GM19468 (cell line): ENCODE results near the gene BYSL.
"Not testable (repeated sequence)": the region's sequence is repeated elsewhere in the genome, so short reads cannot be mapped to it uniquely, and the experiment has no call there.

Source experiments
- ATAC-seq: cut with Tn5 transposase; IDR thresholded peaks from one replicate; pipeline ENCODE4 v1.9.1; 2021; ENCODE audit warnings: mild to moderate bottlenecking, moderate library complexity, moderate number of reproducible peaks; ENCODE audit not compliant: unreplicated experiment; ENCODE audit errors: extremely low read depth

BYSL gene

GRCh38 chr6:41941280-41942066, 20.2 kb downstream of the BYSL start, which contains the start of gene CCND3:
CCND3 (minus strand) TSS chr6:41941808; CDS start chr6:41941649, 159 bp downstream.
- peak; percentile 95 for ATAC-seq

GRCh38 chr6:41942067-41942851, 21.0 kb downstream of the BYSL start:
- ATAC-seq, result no peak

- ATAC-seq, result not testable (repeated sequence)
Measured at GRCh38 chr6:41942882-41943281, 21.6 kb downstream of the BYSL start.

GRCh38 chr6:41943456-41943855, 22.2 kb downstream of the BYSL start:
- ATAC-seq, result no peak

GRCh38 chr6:41947581-41948220, 26.4 kb downstream of the BYSL start:
- ATAC-seq, result no peak

- no peak for ATAC-seq
Measured at GRCh38 chr6:41954668-41955067, 33.4 kb downstream of the BYSL start.

GRCh38 chr6:41955412-41955811, 34.1 kb downstream of the BYSL start:
- no peak for ATAC-seq

GRCh38 chr6:41957117-41957516, 35.8 kb downstream of the BYSL start:
- ATAC-seq, result no peak

- no peak for ATAC-seq
Measured at GRCh38 chr6:41958022-41958856, 36.9 kb downstream of the BYSL start.

- ATAC-seq, result no peak
Measured at GRCh38 chr6:41960028-41960427, 38.7 kb downstream of the BYSL start.

GRCh38 chr6:41963371-41963770, 42.1 kb downstream of the BYSL start:
- ATAC-seq, result no peak

- no peak for ATAC-seq
Measured at GRCh38 chr6:41964201-41964887, 43.0 kb downstream of the BYSL start.

- no peak for ATAC-seq
Measured at GRCh38 chr6:41965429-41966213, 44.3 kb downstream of the BYSL start.

GRCh38 chr6:41966214-41966920, 45.1 kb downstream of the BYSL start:
- ATAC-seq, result no peak

GRCh38 chr6:41966961-41967311, 45.6 kb downstream of the BYSL start:
- no peak for ATAC-seq

- ATAC-seq, result no peak
Measured at GRCh38 chr6:41967312-41968287, 46.3 kb downstream of the BYSL start.

- no peak for ATAC-seq
Measured at GRCh38 chr6:41970436-41970846, 49.1 kb downstream of the BYSL start.
